Measurements from ENCODE around the gene IKZF4. TPM values are rescaled to one million over a fixed set of nuclear protein-coding genes. Genes with fewer than 3 reads are reported as not detected.
"Not testable (repeated sequence)": the region's sequence is repeated elsewhere in the genome, so short reads cannot be mapped to it uniquely, and the experiment has no call there.

IKZF4 gene
- total RNA-seq, 2 experiments from 2014 or later, result 1.3 to 6.0 TPM

- Histone ChIP-seq H3K79me2 (ENCODE audit: insufficient read depth, low read depth, low read length) (peaks cover 24% of the 10 kb centered on the region), H4K20me1 (ENCODE audit: insufficient read depth, low read length) (peaks cover 22% of the 10 kb centered on the region; the same call in 1 of the 2 replicates), H3K4me3 (ENCODE audit: low read depth, low read length, poor library complexity, severe bottlenecking) (no peak overlapping the region), H3K36me3 (ENCODE audit: insufficient read depth, low read length) (peaks cover 50% of the 10 kb centered on the region), H3K4me2 (ENCODE audit: low read length) (no peak overlapping the region; the same call in 1 of the 2 replicates), H3K4me1 (ENCODE audit: insufficient read depth, low read length, poor library complexity, severe bottlenecking) (peaks cover 23% of the 10 kb centered on the region), H3K27ac (ENCODE audit: low read depth, low read length, poor library complexity, severe bottlenecking) (peak overlapping the region; percentile 58), H3K9me2 (ENCODE audit: insufficient read depth, low read length) (no peaks in the 10 kb centered on the region), H3K9me3 (ENCODE audit: low read length) (no peaks in the 10 kb centered on the region), H2AFZ (ENCODE audit: low read length) (no peak overlapping the region)
- TF ChIP-seq CTCF (conservative IDR thresholded peaks at IDR 0.05; ENCODE audit: low read length), result no peak
- TF ChIP-seq EZH2phosphoT487 (IDR thresholded peaks at IDR 0.05; ENCODE audit: borderline replicate concordance, low read depth, low read length), result no peak
- intact Hi-C loops (cut with micrococcal nuclease; ENCODE audit: unreplicated experiment), result loop anchor here (2.0 to 5.0 kb wide), 2 partner anchors 73 to 141 kb away; partner anchors contain the start of genes SMARCC2 and ZC3H10
- POLR2A ChIA-PET, result interaction anchor here (0.7 kb wide), 1 partner anchor 26 kb away, joined by 3 read pairs; no protein-coding TSS in a partner anchor
- no TSS peak for BruUV-seq (replicated peaks)
- CTCF ChIA-PET (ENCODE audit: unreplicated experiment), result no interaction called here
- DNase-seq (ENCODE audit: low spot score), result no peak
Measured at GRCh38 chr12:56046027-56046780, 25.4 kb downstream of the IKZF4 start.

DNA sequence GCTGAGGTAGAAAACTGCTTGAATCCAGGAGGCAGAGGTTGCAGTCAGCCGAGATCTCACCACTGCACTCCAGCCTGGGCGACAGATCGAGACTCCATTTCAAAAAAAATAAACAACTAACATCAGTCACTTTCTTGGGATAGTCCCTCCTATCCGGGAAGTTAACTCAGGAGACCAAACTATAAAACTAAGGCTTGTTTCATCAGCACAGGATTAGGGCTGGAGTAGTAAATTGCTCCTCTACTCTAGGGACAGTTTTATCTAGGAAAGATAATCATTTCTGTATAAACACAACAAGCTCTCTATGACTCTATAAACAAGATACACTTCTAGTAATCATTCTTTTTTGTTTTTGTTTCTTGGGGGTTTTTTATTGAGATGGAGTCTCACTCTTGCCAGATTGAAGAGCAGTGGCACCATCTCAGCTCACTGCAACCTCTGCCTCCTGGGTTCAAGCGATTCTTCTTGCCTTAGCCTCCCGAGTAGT lies 32.6 kb downstream of the IKZF4 start:
- no peaks in the 10 kb centered on the region for H3K4me1 ChIP-seq (ENCODE audit: insufficient read depth, low read length, poor library complexity, severe bottlenecking)
- no peaks in the 10 kb centered on the region for H3K36me3 ChIP-seq (ENCODE audit: insufficient read depth, low read length)
- H3K9me2 ChIP-seq (ENCODE audit: insufficient read depth, low read length), result no peaks in the 10 kb centered on the region
- BruUV-seq (replicated peaks), result no TSS peak
- intact Hi-C loops (cut with micrococcal nuclease; ENCODE audit: unreplicated experiment), result no loop called here
- no peaks in the 10 kb centered on the region for H3K79me2 ChIP-seq (ENCODE audit: insufficient read depth, low read depth, low read length)
- no peaks in the 10 kb centered on the region for H3K9me3 ChIP-seq (ENCODE audit: low read length)
- no peak overlapping the region for H3K4me2 ChIP-seq (ENCODE audit: low read length)
- DNase-seq (ENCODE audit: low spot score), result no peak
- no peak overlapping the region for H3K4me3 ChIP-seq (ENCODE audit: low read depth, low read length, poor library complexity, severe bottlenecking)
- no peaks in the 10 kb centered on the region for H4K20me1 ChIP-seq (ENCODE audit: insufficient read depth, low read length)
- no peak overlapping the region for H3K27ac ChIP-seq (ENCODE audit: low read depth, low read length, poor library complexity, severe bottlenecking)
- no peak overlapping the region for H2AFZ ChIP-seq (ENCODE audit: low read length)
- POLR2A ChIA-PET, result interaction anchor here (0.7 to 1.4 kb wide), 4 partner anchors 9 to 666 kb away, joined by 3 to 7 read pairs (median 4); no protein-coding TSS in a partner anchor
- TF ChIP-seq EZH2phosphoT487 (IDR thresholded peaks at IDR 0.05; ENCODE audit: borderline replicate concordance, low read depth, low read length) (no peak), CTCF (conservative IDR thresholded peaks at IDR 0.05; ENCODE audit: low read length) (no peak)
- CTCF ChIA-PET (ENCODE audit: unreplicated experiment), result no interaction called here

GRCh38 chr12:56059964-56060363 lies 39.1 kb downstream of the IKZF4 start:
- intact Hi-C loops (cut with micrococcal nuclease; ENCODE audit: unreplicated experiment), result loop anchor here (5.0 kb wide), 1 partner anchor 37 kb away; no protein-coding TSS in a partner anchor
- POLR2A ChIA-PET, result interaction anchor here (0.7 kb wide), 1 partner anchor 128 kb away, joined by 3 read pairs; no protein-coding TSS in a partner anchor

More at GRCh38 chr12:56059964-56060363, 39.1 kb downstream of the IKZF4 start:
- DNase-seq (ENCODE audit: low spot score); H3K79me2 ChIP-seq (ENCODE audit: insufficient read depth, low read depth, low read length); H3K4me1 ChIP-seq (ENCODE audit: insufficient read depth, low read length, poor library complexity, severe bottlenecking); BruUV-seq (replicated peaks); CTCF ChIA-PET (ENCODE audit: unreplicated experiment); H3K36me3 ChIP-seq (ENCODE audit: insufficient read depth, low read length); H3K9me2 ChIP-seq (ENCODE audit: insufficient read depth, low read length); H3K4me2 ChIP-seq (ENCODE audit: low read length); H3K27ac ChIP-seq (ENCODE audit: low read depth, low read length, poor library complexity, severe bottlenecking); H4K20me1 ChIP-seq (ENCODE audit: insufficient read depth, low read length); H3K9me3 ChIP-seq (ENCODE audit: low read length); H2AFZ ChIP-seq (ENCODE audit: low read length); H3K4me3 ChIP-seq (ENCODE audit: low read depth, low read length, poor library complexity, severe bottlenecking): not testable (repeated sequence)
